ENCODE data around the gene MARK1.
"Not testable (repeated sequence)": the region's sequence is repeated elsewhere in the genome, so short reads cannot be mapped to it uniquely, and the experiment has no call there.

Gene MARK1

DNA sequence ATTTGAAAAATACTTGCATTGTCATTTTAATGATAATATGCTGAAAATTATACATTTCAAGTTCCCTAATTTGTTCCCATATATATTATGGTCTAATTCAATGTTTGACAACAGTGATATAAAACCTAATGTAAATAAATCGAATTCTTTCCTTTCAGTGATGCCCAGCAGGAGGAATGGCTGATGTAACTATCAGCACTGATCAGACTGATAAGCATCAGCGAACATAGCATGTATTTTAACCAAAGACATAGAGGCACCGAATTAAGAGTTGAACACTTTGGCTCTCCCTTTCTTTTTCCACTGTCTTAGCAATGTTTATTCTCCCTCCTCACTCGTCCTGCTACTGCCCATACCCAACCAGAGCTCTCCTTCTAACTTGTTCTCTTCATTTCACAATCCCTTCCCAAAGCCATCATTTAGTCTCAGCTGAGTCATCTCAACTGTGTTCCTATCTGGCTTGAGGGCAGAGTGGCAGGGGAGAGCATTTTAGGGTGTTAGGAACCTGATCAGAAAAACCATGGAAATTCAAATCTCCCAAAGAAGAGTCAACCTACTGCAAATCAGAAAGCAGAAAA, 103.4 kb downstream of the MARK1 start:
- no peak for DNase-seq

DNA sequence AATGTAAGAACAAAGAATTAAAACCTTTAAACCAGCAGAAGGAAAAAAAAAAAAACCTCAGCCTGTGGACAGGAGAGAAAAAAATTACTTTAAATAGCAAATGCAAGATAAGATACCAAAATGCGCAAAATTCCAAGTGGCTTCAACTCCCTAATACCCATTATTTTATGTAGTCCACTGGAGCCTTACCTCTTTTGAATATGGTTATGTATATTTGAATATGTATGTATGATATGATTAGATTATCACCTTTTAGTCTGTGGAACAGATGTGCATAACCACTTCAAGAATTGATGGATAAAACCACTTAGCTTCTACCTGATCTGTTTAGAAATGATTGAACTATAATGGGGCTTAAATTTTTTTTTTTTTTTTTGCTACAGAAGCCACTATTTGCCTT, 109.8 kb downstream of the MARK1 start:
- no peak for DNase-seq

DNA sequence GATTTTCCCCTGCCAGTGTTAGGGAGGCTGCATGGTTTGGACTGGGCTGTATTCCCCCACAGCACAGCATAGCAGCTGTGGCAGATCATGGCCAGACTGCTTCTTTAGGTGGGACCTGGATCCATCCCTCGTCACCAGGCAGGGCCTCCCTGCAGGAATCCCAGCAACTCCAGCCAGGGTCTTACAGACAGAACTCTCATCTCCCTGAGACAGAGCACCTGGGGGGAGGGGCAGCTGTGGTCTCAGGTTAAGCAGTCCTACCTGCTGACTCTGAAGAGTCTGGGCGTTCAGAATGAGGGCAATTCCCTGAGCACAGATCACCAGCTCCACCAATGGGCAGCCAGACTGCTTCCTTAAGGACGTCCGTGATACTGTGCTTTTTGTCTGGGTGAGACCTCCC, 114.3 kb downstream of the MARK1 start:
- no peak for DNase-seq

DNA sequence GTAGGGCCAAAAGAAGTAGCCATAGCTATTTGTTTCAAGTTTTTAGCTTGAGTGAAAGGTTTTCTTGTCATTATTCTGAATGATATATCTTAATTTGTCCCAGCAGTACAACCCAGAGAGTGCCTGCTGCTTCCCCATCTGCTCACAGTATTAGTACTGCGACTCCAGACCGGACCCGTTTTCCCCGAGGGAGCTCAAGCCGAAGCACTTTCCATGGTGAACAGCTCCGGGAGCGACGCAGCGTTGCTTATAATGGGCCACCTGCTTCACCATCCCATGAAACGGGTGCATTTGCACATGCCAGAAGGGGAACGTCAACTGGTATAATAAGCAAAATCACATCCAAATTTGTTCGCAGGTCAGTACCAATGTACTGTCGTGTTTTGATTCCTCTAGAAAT, 125.1 kb downstream of the MARK1 start:
- DNase-seq: no peak

DNA sequence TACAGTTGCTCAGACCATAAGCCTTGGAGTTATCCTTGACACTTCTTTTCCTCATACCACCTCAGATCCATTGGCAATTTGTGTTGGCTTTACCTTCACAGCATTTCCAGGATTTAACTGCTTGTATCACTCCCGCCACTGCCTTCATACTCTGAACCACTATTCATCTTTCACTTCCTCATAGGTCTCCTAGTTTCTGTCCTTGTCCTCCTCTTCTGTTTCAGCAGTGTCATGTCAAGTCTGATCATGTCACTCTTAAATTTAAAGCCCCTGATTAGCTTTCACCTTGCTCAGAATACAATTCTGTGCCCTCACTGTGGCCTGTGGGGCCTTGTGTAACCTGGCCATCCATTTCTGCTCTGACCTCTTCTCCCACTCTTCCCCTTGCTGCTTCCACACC, 127.6 kb downstream of the MARK1 start:
- no peak for DNase-seq

DNA sequence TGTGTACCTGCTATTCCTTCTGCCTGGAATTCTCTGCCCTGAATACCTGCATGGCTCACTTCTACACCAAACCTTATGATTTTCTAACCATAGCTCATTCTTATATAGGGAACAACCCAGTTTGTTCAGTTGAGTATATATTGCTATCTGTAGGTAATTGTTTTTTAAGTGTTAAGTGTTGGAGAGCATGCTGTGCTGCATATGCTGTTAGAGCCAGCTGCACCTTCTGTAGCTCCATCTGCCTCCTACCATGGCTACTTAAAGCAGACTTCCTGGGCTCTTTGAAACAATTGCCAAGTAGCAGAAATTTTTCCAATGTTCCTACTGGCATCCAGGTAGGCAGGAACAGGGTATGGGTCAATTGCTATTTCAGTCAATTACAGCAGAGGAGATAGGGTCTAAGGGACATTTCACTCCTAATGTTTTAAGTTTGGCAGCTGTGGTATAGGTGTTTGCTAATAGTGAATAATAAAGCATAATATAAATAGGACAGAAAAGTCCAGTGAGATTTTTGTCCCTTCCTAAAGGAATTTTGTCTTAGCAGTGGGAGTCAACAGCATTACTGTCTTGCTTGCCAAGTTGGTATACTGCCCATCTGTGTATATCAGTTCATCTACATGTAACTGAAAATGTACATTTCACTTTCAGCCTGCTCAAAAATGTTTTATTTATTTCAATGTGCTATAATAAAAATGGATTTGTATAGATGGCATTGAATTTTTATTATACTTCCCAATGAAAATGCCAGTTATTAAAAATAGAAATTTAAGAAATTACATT, 128.2 kb downstream of the MARK1 start:
- DNase-seq: peak in 1 of 2 experiments; percentile 28

DNA sequence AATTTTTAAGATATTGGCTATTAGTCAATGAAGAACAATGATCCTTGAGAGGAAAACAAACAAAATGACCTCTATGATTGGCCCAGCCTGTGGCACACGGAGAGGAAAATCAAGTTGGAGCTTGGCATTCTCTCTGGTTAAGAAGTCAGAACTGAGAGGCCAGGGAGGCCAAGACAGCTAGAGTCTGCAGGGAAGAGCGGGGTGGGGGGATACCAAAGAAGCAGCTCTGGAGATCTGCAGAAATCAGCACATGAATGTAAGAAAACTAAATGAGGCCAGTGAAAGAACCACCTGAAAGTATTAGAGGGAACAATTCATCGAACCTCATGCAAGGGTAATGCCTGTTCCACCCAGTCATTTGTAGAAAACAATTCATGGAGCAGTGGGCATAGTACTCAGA, 138.4 kb downstream of the MARK1 start:
- DNase-seq: no peak

DNA sequence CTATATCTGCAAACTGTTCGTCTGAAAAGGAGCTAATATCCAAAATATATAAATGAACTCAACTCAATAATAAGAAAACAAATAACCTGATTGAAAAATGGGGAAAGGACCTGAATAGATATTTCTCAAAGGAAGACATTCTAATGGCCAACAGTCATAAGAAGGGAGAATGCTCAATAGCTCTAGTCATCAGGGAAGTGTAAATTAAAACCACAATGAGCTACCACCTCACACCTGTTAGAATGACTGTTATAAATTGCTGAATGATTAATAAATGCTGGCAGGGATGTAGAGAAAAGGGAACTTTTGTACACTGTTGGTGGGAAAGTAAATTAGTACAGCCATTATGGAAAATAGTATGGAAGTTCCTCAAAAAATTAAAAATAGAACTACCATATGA, 141.1 kb downstream of the MARK1 start:
- DNase-seq: no peak

DNA sequence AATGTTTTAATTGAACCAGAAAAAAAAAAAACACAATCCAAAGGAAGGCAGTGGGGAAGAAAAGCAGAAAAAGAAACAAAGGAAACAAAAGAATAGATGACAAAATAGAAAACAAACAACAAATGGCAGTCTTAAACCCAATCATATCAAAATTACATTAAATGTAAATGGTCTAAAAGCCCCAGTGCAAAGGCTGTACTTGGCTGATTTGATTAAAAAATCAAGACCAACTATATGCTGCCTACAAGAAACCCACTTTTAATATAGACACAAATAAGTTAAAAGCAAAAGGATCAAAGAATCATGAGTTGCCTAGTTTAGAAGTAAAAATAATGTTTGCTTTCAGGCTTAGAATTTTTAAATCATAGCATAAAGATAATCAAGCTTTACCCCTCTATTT, 142.4 kb downstream of the MARK1 start:
- DNase-seq: no peak

DNA sequence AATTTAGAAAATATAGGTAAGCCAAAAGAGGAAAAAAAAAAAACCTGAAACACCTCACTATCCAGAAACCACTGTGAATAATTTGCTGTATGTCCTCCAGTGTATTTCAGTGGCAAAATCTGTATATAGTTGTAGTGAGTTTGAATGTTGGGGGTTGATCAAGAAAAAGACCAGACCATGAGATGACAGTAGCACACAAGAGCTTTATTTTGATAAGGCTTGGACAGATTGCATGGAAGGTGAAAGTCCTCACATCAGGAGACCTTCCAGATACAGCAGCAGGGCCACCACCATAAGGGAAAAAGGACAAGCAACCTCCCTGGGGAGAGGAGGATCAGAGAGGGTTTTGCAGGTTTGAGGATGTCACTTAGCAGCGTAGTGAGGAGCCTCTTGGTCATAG, 146.0 kb downstream of the MARK1 start:
- DNase-seq: no peak

DNA sequence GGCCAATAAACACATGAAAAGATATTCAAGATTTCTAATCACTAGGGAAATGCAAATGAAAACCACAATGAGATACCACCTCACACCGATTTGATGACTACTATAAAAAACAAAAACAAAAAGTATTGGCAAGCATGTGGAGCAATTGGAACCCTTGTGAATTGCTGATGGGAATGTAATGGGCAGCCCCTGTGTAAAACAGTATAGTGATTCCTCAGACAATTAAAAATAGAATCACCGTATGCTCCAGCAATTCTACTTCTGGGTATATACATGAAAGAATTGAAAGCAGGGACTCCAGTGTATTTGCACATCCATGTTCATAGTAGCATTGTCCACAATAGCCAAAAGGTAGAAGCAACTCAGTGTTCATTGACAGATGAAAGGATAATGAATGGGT, 149.3 kb downstream of the MARK1 start:
- DNase-seq: no peak

DNA sequence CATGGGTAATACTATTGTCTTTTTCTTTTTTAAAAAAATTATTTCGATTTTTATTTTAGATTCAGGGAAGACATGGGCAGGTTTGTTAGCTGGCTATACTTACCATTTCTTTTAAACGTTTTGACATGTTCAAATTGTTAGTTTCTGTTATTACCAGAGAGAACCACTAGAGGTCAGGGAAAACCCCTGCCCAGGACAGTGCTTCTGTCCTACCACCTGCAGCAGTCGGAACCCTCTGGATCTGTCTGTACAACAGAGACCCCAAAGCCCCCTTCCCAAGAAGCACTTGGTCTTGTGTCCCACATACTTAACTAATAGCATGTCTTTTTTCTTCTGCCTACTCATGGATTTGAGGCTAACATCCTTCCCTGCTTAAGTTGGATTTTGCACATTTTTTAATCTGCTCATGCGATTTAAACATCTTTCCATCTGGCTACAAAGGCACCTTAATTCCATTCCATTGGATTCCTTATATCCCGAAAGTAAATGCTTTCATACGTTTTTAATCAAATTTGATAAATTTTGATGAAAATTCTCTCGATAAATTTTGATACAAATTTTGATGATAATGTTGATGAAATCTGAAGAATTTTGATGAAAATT, 152.2 kb downstream of the MARK1 start:
- DNase-seq: no peak

DNA sequence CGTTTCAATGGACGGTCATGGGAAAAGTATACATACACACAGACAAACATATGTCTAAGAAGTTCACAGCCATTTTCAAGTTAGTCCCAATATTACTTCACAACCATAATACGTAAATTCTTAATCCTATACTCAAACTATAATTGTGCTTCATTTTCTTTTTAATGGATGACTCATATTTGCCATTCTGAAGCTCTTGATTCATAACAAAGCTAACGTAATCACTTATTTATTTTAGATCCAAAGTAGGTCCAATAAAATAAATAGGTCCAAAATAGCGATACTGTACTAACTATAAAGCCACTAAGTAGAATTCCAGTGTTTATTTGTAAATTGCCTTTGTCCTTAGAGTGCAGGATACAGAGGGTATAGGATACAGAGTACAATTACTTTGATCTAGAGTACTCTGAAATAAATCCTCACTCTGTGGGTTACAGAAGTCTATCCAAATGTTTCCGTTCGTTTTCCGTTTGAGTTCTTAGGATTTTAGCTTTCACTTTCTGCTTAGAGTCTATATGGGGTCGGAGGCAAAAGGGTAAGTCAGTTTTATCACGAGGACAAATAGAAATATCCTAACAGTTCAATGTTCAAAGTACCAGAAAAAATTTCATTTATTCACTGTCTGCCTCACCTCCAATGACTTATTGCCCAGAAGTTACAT, 153.4 kb downstream of the MARK1 start:
- DNase-seq: no peak

DNA sequence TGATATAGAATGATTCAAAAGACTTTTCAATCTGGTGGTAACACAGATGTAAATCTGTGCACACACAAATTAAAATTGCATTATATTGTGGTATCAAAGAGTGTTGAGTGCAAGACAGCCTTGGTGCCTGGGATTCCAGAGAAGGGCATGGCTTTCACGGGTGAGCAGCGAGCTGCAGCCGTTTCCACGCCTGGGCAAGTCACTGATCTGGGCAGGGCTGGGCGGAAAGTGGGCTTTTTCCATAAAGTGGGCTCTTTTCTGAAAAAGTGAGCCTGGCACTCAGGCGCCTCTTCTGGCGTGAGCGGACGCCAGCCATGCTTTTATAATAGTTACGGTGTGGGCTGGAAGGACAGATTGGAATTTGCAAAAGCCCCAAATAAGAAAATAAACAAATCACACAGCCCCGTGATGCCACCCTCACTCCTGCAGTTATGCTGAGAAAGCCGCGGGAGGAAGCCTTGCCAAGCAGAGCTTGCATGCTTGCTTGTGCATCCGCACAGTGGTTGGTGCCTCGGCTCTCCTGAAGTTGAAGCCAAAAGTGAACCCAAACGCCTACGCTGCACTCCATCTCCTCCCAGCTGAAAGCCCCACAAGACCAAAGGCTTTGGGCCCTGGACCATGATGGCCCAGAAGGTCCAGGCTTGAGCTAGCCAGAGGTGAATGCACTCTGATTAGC, 155.1 kb downstream of the MARK1 start:
- no peak for DNase-seq

DNA sequence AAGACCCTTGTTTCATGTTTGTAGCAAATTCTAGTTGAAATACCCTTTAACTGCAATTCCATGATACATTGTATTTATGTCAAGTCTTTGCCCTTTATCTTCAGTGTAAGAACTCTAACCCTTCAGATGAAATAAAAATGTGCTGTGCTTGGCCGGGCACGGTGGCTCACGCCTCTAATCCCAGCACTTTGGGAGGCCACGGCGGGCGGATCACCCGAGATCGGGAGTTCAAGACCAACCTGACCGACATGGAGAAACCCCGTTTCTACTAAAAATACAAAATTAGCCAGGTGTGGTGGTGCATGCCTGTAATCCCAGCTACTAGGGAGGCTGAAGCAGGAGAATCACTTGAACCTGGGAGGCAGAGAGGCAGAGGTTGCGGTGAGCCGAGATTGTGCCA, 155.8 kb downstream of the MARK1 start:
- DNase-seq: not testable (repeated sequence)

DNA sequence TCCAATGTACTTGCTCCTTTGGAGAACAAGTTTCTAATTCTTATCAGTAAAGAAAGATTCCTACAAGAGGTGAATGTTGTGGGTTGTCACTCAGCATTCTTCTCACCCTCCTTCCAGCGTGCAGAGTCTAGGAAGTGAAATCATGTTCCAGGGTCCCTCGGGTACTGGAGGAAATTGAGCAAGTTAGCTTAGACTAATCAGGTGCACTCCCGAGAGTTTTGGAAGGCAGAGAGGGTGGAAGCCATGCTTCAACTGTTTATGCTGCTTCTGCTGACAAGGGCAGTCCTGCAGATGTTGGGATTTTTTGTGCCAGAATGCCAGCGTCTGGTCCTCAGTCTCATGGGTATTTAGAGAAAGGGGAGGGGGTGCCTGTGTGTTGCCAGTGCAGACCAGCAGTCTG, 157.0 kb downstream of the MARK1 start:
- DNase-seq: no peak

DNA sequence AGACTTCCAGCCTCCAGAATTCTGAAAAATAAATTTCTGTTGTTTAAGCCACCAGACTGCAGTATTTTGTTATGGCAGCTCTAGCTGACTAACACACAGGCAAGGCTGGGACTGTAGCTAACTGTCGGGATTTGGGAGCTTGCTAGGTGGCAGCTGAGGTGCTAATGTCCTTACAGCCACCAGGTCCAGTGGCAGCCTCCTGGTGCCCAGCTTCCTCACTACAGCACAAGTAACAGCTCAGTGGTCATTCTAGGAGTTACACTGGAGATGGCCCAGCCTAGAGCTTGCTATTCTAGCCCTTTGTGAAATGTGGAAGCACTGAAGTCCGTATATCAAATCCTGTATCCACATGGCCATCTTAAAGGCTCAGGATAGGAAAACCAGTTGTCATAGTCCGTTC, 157.9 kb downstream of the MARK1 start:
- DNase-seq: no peak

DNA sequence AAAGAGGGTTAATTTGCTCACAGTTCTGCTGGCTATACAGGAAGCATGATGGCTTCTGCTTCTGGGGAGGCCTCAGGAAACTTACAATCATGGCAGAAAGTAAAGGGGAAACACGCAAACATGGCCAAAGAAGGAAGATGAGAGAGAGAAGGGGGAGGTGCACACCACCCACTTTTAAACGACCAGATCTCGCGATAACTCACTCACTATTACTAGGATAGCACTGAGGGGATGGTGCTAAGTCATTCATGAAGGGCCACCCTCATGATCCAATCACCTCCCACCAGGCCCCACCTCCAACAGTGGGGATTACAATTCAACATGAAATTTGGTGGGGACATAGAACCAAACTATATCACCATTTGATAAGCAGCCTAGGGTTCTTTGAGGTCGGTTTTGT, 159.9 kb downstream of the MARK1 start:
- no peak for DNase-seq

DNA sequence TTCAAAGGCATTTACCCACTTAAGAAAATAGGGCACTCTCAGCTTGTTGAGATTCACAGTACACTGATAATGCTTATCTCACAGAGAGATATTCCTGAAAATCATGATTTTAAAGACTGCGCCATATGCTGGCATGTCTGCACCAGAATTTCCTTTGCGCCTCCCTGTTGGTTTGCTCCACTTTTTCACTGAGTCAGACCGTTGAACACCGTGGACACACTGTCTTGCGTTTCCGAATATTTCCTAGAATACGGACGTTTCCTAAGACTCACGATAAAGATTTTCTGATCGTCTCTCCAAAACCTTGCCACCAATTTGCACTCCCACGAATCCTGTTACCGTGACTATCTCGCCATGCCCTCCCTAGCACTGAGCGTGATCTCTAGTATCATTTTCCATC, 161.7 kb downstream of the MARK1 start:
- DNase-seq: peak in 1 of 2 experiments; percentile 53

DNA sequence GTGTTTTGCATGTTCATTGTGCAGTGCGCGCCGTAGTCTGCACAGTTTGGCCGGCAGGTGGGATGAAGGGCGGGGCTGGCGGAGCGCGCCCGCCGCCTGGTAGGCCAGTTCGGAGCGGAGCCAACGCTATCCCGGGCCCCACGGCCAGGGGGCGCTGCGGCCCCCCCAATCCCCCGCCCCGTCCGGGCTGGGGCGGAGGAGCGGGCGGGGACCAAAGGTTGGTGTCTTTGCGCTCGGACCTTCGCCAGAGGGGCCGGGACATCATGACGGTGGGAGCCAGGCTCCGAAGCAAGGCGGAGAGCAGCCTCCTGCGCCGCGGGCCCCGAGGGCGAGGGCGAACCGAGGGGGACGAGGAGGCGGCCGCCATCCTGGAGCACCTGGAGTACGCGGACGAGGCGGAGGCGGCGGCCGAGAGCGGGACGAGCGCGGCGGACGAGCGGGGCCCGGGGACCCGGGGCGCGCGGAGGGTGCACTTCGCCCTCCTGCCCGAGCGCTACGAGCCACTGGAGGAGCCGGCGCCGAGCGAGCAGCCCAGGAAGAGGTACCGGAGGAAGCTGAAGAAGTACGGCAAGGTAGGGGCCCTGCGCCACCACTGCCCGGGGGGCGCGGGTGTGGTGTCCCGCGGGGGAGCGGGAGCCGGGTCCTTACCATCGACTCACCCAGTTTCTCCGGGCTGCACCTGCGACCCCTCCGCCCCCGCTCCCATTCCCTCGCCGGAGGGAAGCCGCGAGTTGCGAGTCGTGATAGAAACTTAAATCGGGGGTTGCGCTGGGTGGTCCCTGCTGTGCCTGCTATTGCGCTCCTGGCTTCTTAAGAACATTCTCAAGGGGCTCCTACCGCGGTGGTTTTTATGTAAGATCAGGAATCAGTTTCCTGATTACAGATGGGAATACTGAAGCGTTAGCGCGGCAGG, 162.5 kb downstream of the MARK1 start, which contains the start of gene C1orf115:
Gene C1orf115, plus strand, starts transcription at position 224 of the 913 bp plus-strand sequence. Its CDS starts 40 bp downstream, at position 264.
- DNase-seq: peak in 1 of 2 experiments; percentile 53

DNA sequence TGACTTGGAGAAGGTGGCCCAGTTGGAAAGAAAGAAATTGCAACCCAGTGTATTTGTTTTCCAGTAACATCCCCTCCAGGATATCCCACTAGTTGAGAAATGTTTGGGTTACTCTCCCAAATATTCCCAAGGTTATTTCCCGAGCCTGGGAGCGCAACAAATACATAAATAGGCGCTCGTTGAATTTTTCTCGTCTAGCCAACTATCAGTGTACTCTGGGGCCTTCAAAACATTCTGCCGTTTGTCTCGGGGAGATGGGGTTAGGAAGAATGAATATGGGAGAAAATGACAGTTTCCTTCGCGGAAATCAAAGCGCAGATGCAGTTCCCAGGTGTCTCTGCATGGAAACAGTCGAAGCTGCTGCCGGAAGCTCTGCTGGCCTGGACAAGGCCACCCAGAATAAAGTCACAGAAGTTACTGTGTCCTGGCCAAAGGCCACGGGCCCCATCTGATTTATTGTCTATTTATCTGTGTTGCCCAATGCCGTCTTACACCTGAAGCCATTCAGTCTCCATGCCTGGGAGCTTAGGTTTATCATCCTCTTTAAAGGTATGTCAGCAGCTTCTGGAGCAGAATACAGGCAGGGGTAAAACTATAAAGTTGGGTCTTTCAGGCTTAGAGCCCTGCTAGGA, 163.2 kb downstream of the MARK1 start:
- DNase-seq: no peak
